ENCODE results near the gene BTG4. TPM values are rescaled to one million over a fixed set of nuclear protein-coding genes. Genes with fewer than 3 reads are reported as not detected.

Gene BTG4
- total and polyA plus RNA-seq, 12 donors = not detected

DNA sequence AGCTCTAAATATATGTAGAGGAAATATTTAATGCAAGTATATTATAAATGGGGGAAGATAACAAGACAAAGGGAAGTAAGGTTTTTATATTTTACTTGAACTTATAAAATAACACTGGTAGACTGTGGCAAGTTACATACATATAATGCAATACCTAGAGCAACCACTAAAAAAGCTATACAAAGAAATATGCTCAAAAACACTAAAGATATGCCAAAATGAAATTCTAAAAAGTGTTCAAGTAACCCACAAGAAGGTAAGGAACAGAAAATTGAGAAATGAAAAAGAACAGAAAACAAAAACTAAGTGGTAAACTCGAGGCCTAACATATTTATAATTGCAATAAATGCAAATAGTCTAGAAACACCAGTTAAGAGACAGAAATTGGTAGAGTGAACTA, 32.5 kb downstream of the BTG4 start:
- DNase-seq = no peak
- no peaks in the 10 kb centered on the region for H3K27me3 ChIP-seq
- TF ChIP-seq POLR2A (IDR thresholded peaks at IDR 0.05) (no peak), CTCF (IDR thresholded peaks at IDR 0.05) (no peak)
- H3K4me3 ChIP-seq = no peak overlapping the region
- WGBS, 4 donors = 46 to 61% (median 56%) methylated on average over 1 of the region's 1 CpG
- intact Hi-C loops (cut with DNase I) = no loop called here
- H3K4me1 ChIP-seq (replicated peaks in 1 of 2) = no peaks in the 10 kb centered on the region
- no peak overlapping the region for H3K27ac ChIP-seq
- H3K9me3 ChIP-seq (replicated peaks in 1 of 3) = peaks cover 0 to 8% (median 0%) of the 10 kb centered on the region in 3 donors
- no peaks in the 10 kb centered on the region for H3K36me3 ChIP-seq (replicated peaks in 1 of 2)

DNA sequence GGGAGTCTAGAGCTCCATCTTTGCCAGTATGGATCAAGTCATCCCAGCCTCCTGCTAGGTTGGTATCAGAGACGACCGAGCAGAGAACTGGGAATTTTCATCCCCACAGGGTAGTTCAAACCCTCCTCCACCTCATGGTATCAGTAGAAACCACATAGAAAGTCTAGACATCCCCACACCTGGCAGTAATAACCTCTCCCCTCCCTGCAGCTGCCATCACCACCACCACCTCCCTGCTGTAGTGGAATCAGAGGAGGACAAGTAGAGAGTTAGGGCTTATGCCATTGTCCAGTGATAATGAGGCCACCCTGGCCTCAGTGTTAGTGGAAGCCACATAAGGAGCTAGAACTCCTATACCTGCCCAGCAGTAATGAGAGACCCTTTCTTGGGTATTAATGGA, 34.3 kb downstream of the BTG4 start:
- H3K4me1 ChIP-seq (replicated peaks in 1 of 2) = no peaks in the 10 kb centered on the region
- WGBS, 4 donors = 79 to 100% (median 89%) methylated on average over 2 of the region's 2 CpGs
- H3K36me3 ChIP-seq (replicated peaks in 1 of 2) = no peaks in the 10 kb centered on the region
- no peak for TF ChIP-seq CTCF (IDR thresholded peaks at IDR 0.05)
- no peak for TF ChIP-seq POLR2A (IDR thresholded peaks at IDR 0.05)
- H3K27ac ChIP-seq = no peak overlapping the region
- no peak for DNase-seq
- H3K4me3 ChIP-seq = no peak overlapping the region
- intact Hi-C loops (cut with DNase I) = no loop called here
- H3K27me3 ChIP-seq = no peaks in the 10 kb centered on the region
- no peaks in the 10 kb centered on the region for H3K9me3 ChIP-seq (replicated peaks in 1 of 3)

DNA sequence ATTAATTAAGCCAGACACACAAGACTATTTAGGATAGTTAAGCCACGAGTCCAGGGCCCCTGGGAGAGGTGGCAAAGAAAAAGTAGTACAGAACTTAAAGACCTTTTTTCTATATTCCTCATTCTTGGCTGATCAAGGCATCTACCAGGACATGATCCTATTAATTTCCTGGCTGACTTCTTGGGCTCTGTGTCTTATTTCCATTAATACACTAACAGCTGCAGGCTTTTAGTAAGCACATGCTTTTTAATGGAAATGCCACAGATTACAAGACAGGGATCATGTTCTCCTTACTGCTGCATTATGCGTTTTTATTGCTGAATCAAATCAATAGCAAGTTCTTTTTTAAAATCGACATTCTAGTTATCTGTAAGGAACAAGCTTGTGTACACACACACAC, 35.2 kb downstream of the BTG4 start:
- H3K4me3 ChIP-seq = no peak overlapping the region
- H3K27ac ChIP-seq = no peak overlapping the region
- no peaks in the 10 kb centered on the region for H3K36me3 ChIP-seq (replicated peaks in 1 of 2)
- TF ChIP-seq CTCF (IDR thresholded peaks at IDR 0.05) = no peak
- no peak for TF ChIP-seq POLR2A (IDR thresholded peaks at IDR 0.05)
- H3K27me3 ChIP-seq = no peaks in the 10 kb centered on the region
- H3K4me1 ChIP-seq (replicated peaks in 1 of 2) = no peaks in the 10 kb centered on the region
- no peaks in the 10 kb centered on the region for H3K9me3 ChIP-seq (replicated peaks in 1 of 3)
- 48 to 59% (median 50%) methylated on average over 3 of the region's 3 CpGs for WGBS, 4 donors
- intact Hi-C loops (cut with DNase I) = no loop called here
- no peak for DNase-seq

- DNase-seq = no peak
- 37 to 38% (median 37%) methylated on average over 2 of the region's 2 CpGs for WGBS, 4 donors
- TF ChIP-seq POLR2A (IDR thresholded peaks at IDR 0.05) (no peak), CTCF (IDR thresholded peaks at IDR 0.05) (no peak)
- no peaks in the 10 kb centered on the region for H3K27me3 ChIP-seq
- H3K27ac ChIP-seq = no peak overlapping the region
- intact Hi-C loops (cut with DNase I) = no loop called here
- no peaks in the 10 kb centered on the region for H3K9me3 ChIP-seq (replicated peaks in 1 of 3)
- no peak overlapping the region for H3K4me3 ChIP-seq
- H3K36me3 ChIP-seq (replicated peaks in 1 of 2) = no peaks in the 10 kb centered on the region
- no peaks in the 10 kb centered on the region for H3K4me1 ChIP-seq (replicated peaks in 1 of 2)
Measured at GRCh38 chr11:111476366-111476765, 35.8 kb downstream of the BTG4 start.
